Common myeloid progenitor, CD34-positive (primary cell): ENCODE measurements around the gene LRCH4.

Experiments
- CTCF ChIA-PET: fragments of 350-600 bp; sonication (Branson Sonifier 250); formaldehyde crosslinking; loops from one replicate; lab custom pipeline; 2021; ENCODE audit warnings: antibody characterized with exemption; lab: Charles Lee
- POLR2A ChIA-PET: fragments of 350-600 bp; sonication (Branson Sonifier 250); formaldehyde crosslinking; loops from one replicate; lab custom pipeline; 2021; ENCODE audit warnings: antibody characterized with exemption; lab: Charles Lee
- DNase-seq, 3 donors: peaks; one replicate each; pipeline versions ENCODE4 v3.0.0 to v3.0.0-alpha.2; 2013
- H3K27ac ChIP-seq, 2 experiments: 1 replicate in 1 of 2; 2 replicates in 1 of 2; pipeline ENCODE4 v1.7.0; 2013; ENCODE audit warnings: inconsistent platforms in 2 of 2, low read length in 2 of 2, mild to moderate bottlenecking in 2 of 2, low read depth in 1 of 2, moderate library complexity in 1 of 2; ENCODE audit not compliant: severe bottlenecking in 2 of 2, insufficient read depth in 1 of 2, poor library complexity in 1 of 2
- H3K27me3 ChIP-seq, 5 experiments: replicated peaks in 2 of 5; 1 replicate in 3 of 5; 2 replicates in 2 of 5; pipeline versions ENCODE4 v1.6.1 to v1.7.0; 2013; ENCODE audit warnings: low read length in 4 of 5, mild to moderate bottlenecking in 2 of 5, moderate library complexity in 2 of 5, inconsistent platforms in 1 of 5; ENCODE audit not compliant: insufficient read depth in 5 of 5, control insufficient read depth in 4 of 5
- H3K36me3 ChIP-seq, 4 experiments: 1 replicate in 2 of 4; 2 replicates in 2 of 4; pipeline versions ENCODE4 v1.6.1 to v1.7.0; 2013; ENCODE audit warnings: low read length in 3 of 4, control low read depth in 1 of 4, mild to moderate bottlenecking in 1 of 4; ENCODE audit not compliant: control insufficient read depth in 4 of 4, insufficient read depth in 4 of 4
- H3K4me1 ChIP-seq, 4 experiments: 1 replicate in 3 of 4; 2 replicates in 1 of 4; pipeline versions ENCODE4 v1.6.1 to v1.7.1; 2013; ENCODE audit warnings: low read length in 3 of 4, mild to moderate bottlenecking in 3 of 4, control low read depth in 1 of 4, inconsistent platforms in 1 of 4, moderate library complexity in 1 of 4; ENCODE audit not compliant: control insufficient read depth in 4 of 4, insufficient read depth in 4 of 4; ENCODE audit errors: control extremely low read depth in 1 of 4
- H3K4me3 ChIP-seq, 7 experiments: 1 replicate in 4 of 7; 2 replicates in 3 of 7; pipeline versions ENCODE4 v1.5.1 to v1.7.0; 2013; ENCODE audit warnings: mild to moderate bottlenecking in 7 of 7, low read length in 6 of 7, moderate library complexity in 6 of 7, inconsistent platforms in 2 of 7, low read depth in 2 of 7, control low read depth in 1 of 7; ENCODE audit not compliant: insufficient read depth in 4 of 7, control insufficient read depth in 1 of 7; ENCODE audit errors: extremely low read depth in 1 of 7
- H3K9me3 ChIP-seq, 5 experiments: 1 replicate in 4 of 5; 2 replicates in 1 of 5; pipeline versions ENCODE4 v1.6.1 to v1.7.1; 2013; ENCODE audit warnings: low read length in 4 of 5, mild to moderate bottlenecking in 2 of 5, inconsistent platforms in 1 of 5, low read depth in 1 of 5, moderate library complexity in 1 of 5; ENCODE audit not compliant: control insufficient read depth in 4 of 5, insufficient read depth in 2 of 5; ENCODE audit errors: control extremely low read depth in 1 of 5
- WGBS: methylation state at CpG from one replicate; pipeline ENCODE4 v1.1.5; 2013; ENCODE audit not compliant: insufficient coverage; 5-methylcytosine and 5-hydroxymethylcytosine counted together

The LRCH4 gene

DNA sequence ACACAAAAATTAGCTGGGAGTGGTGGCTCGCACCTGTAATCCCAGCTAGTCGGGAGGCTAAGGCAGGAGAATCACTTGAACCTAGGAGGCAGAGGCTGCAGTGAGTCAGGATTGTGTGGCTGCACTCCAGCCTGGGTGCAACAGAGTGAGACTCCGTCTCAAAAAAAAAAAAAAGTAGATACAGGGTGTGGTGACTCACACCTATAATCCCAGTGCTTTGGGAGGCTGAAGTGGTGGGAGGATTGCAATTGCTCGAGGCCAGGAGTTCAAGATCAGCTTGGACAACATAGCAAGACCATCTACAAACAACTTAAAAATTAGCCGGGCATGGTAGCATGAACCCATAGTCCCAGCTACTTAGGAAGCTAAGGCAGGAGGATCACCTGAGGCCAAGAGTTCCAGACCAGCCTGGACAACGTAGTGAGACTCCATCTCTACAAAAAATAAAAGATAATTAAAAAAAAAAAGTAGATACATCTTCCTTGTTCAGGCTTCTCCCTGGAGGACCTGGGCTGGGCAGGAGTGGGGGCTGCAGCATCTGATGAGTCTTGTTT lies 28.5 kb upstream of the LRCH4 start:
- peaks cover 0 to 2% (median 0%) of the 10 kb centered on the region in 4 experiments for H3K36me3 ChIP-seq
- H3K27me3 ChIP-seq: no peaks in the 10 kb centered on the region
- ChIA-PET POLR2A (interaction anchor here (0.6 kb wide), 1 partner anchor 29 kb away, joined by 5 read pairs; no protein-coding TSS in a partner anchor), CTCF (interaction anchor here (0.9 to 6.9 kb wide), 17 partner anchors 8 to 91 kb away, joined by 3 to 55 read pairs (median 5); partner anchors contain the start of gene POP7)
- 92% methylated on average over 2 of the region's 6 CpGs for WGBS
- no peak overlapping the region for H3K27ac ChIP-seq
- no peaks in the 10 kb centered on the region for H3K9me3 ChIP-seq
- no peak for DNase-seq
- peaks cover 4 to 24% (median 19%) of the 10 kb centered on the region in 4 experiments for H3K4me1 ChIP-seq
- H3K4me3 ChIP-seq: no peak overlapping the region

DNA sequence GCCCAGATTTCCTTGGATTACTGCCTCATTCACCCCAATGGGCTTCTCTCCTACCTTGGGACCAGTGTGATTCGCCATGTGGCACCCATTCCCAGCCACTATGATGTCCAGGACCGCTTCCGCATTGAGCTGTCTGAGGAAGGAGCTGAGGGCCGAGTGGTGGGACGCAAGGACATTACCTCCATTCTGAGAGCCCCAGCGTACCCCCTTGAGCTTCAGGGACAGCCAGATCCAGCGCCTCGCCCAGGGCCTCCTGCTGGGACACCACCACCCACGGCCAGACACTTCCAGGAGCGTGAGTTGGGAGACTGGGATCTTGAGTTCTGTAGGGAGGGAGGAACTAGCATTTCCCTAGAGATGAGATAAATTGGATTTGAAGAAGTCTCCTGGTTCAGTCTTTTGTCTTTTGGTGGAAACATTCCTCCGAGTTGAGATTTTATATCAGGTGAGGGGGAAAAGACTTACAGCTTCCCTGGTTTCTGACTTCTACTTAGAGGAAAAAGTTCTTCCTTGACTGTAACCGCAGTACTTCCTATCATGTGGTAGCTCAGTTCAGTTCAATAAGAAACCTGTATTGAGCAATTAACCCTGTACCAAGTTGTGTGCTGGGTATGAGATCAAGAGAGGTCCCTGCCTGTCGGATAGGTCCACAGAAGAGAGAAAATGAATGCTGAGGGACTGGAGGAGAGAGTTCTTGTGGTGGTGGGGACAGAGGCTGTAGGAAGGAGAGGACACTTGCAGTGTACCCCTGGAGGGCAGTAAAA lies 27.7 kb upstream of the LRCH4 start:
- Histone ChIP-seq H3K4me3 (peak overlapping the region in 4 of 7 experiments; percentile 75 to 84 (median 76)), H3K36me3 (peaks cover 0 to 2% (median 0%) of the 10 kb centered on the region in 4 experiments), H3K9me3 (no peaks in the 10 kb centered on the region), H3K27ac (no peak overlapping the region), H3K4me1 (peaks cover 4 to 24% (median 19%) of the 10 kb centered on the region in 4 experiments), H3K27me3 (no peaks in the 10 kb centered on the region)
- no peak for DNase-seq
- CTCF ChIA-PET: interaction anchor here (0.6 to 6.9 kb wide), 23 partner anchors 9 to 223 kb away, joined by 3 to 55 read pairs (median 4); partner anchors contain the start of gene POP7
- POLR2A ChIA-PET: interaction anchor here (0.6 kb wide), 1 partner anchor 21 kb away, joined by 3 read pairs; no protein-coding TSS in a partner anchor
- 94% methylated on average over 8 of the region's 13 CpGs for WGBS

DNA sequence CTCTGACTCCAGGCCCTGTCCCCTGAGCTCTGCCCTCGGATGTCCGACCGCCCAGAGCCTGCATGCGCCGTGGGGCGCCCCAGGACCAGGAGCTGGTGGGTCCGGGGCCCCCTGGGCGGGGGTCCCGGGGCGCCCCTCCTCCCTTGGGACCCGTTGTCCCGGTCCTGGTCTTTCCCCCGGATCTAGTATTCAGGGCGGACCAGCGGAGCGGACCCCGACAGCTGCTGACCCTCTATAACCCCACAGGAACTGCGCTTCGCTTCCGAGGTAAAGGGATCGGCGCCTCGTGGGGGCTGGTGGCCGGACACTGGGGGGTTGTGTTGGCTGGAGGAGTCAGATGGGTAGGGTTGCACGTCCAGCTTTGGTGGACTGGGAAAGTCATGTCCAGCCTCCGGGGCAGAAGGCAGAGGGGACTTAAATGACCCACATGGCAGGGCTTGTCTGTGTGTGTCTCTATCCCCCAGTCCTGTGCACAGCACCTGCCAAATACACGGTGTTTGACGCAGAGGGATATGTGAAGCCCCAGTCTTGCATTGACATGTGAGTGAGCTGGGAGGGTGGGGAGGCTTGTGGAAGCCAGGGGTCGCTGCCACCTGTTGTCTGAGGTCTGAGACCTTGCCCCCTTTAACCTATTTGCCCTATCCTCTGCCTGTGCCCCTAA lies 26.9 kb upstream of the LRCH4 start:
- WGBS: 7% methylated on average over 8 of the region's 29 CpGs
- DNase-seq: peak; percentile 52 to 75 (median 66)
- peak overlapping the region; percentile 75 to 91 (median 84) for H3K4me3 ChIP-seq

DNA sequence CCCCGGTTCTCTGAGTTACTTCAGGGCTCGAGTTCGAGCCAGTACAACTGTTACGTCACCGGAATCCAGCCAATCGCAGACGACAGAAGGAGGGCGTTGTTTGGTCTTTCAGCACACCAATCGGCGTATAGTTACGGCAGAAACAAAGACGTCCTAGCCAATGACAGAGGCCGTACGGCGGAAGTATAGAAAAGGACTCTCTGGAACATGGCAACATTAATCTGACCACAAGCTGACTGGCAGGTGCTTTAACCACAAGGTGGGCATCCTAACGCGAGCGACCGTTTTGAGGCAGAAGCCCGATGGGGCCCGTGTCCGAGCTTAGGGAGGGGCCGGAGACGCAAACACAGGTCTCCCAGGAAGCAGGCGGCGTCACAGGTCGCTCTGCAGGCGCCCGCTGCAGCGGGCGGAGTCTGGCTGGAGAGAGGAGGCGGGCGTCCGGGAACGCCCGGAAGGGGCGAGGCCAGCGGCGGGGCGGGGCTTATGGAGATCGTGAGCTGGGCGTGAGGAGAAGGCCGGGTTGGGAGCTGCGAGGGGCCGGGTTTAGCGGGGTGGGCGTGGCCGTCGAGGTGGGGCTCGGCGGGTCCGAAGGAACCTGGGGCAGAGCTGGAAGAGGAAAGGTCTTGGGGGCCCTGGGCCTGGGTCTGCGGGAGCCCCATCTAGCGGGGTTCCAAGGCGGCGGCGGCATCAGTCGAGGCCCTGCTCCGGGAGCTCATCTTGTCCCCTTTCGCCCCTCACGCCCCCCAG lies 26.2 kb upstream of the LRCH4 start, which contains the start of gene MOSPD3:
Gene MOSPD3, plus strand, starts transcription at position 558 of the 747 bp plus-strand sequence. CDS start 252 bp downstream, outside the sequence.
- peaks cover 0 to 2% (median 0%) of the 10 kb centered on the region in 4 experiments for H3K36me3 ChIP-seq
- H3K27me3 ChIP-seq: peaks cover 0 to 2% (median 0%) of the 10 kb centered on the region in 5 experiments
- H3K4me3 ChIP-seq: peak within 1 kb of the TSS; percentile 75 to 91 (median 84)
- ChIA-PET POLR2A (interaction anchor here (0.8 to 1.4 kb wide), 4 partner anchors 16 to 82 kb away, joined by 3 to 5 read pairs (median 4); partner anchors contain the start of genes FBXO24, GIGYF1 and LRCH4), CTCF (interaction anchor here (0.7 to 6.9 kb wide), 20 partner anchors 9 to 224 kb away, joined by 3 to 55 read pairs (median 4); no protein-coding TSS in a partner anchor)
- peak within 1 kb of the TSS; percentile 40 to 88 for H3K27ac ChIP-seq
- H3K9me3 ChIP-seq: no peaks in the 10 kb centered on the region
- DNase-seq: peak; percentile 99 to 100 (median 99)
- H3K4me1 ChIP-seq: peaks cover 4 to 24% (median 19%) of the 10 kb centered on the region in 4 experiments
- WGBS: 0% methylated on average over 61 of the region's 61 CpGs

More for the DNA sequence above, 26.9 kb upstream of the LRCH4 start:
- ChIA-PET POLR2A (interaction anchor here (1.3 to 1.4 kb wide), 2 partner anchors 63 to 81 kb away, joined by 4 to 5 read pairs; partner anchors contain the start of gene GIGYF1), CTCF (interaction anchor here (0.7 to 6.9 kb wide), 24 partner anchors 8 to 223 kb away, joined by 3 to 55 read pairs (median 4); no protein-coding TSS in a partner anchor)
- peak overlapping the region in 1 of 2 experiments; percentile 88 for H3K27ac ChIP-seq
- H3K36me3 ChIP-seq: peaks cover 0 to 2% (median 0%) of the 10 kb centered on the region in 4 experiments
- H3K27me3 ChIP-seq: no peaks in the 10 kb centered on the region
- no peaks in the 10 kb centered on the region for H3K9me3 ChIP-seq
- peaks cover 4 to 24% (median 19%) of the 10 kb centered on the region in 4 experiments for H3K4me1 ChIP-seq

DNA sequence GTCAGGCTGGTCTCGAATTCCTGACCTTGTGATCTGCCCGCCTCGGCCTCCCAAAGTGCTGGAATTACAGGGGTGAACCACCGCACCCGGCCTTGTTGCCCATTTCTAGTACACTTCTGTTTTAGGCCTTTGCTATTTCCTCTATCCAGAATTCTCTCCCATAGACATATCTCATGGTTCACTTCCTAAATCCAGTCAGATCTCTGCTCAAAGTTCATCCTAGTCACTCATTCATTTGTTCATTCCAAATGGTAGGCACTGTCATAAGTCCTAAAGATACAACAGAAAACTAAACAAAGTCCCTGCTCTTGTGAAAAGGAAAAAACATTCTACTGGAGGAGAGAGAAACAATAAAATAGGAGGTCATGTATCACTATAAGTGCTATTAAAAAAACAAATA lies 24.0 kb upstream of the LRCH4 start:
- Histone ChIP-seq H3K4me3 (no peak overlapping the region), H3K36me3 (no peaks in the 10 kb centered on the region), H3K27ac (no peak overlapping the region), H3K27me3 (peaks cover 0 to 15% (median 7%) of the 10 kb centered on the region in 5 experiments), H3K9me3 (no peaks in the 10 kb centered on the region), H3K4me1 (peaks cover 4 to 34% (median 31%) of the 10 kb centered on the region in 4 experiments)
- CTCF ChIA-PET: interaction anchor here (0.6 kb wide), 1 partner anchor 65 kb away, joined by 3 read pairs; no protein-coding TSS in a partner anchor
- POLR2A ChIA-PET: no interaction called here
- 98% methylated on average over 5 of the region's 5 CpGs for WGBS
- no peak for DNase-seq

DNA sequence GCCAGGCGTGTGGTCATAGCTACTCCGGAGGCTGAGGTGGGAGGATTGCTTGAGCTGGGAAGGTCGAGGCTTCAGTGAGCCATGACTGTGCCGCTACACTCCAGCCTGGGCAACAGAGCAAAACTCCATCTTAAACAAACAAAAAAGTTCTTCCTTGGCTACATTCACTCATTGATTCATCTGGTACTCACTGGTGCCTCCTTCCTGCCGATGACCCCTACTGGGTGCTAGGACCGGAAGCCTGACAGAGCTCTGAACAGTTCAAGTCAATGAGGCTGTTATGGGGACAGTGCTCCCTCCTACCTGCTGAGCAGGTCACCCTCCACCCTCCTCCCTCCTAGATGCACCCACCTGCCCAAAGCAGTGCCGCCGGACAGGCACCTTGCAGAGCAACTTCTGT lies 21.2 kb upstream of the LRCH4 start:
- POLR2A ChIA-PET: no interaction called here
- H3K27ac ChIP-seq: no peak overlapping the region

More for the DNA sequence above, 21.2 kb upstream of the LRCH4 start:
- H3K27me3 ChIP-seq: peaks cover 0 to 15% (median 7%) of the 10 kb centered on the region in 5 experiments
- DNase-seq: no peak
- H3K4me3 ChIP-seq: no peak overlapping the region
- H3K4me1 ChIP-seq: peaks cover 0 to 28% (median 25%) of the 10 kb centered on the region in 4 experiments
- H3K36me3 ChIP-seq: no peaks in the 10 kb centered on the region
- CTCF ChIA-PET: interaction anchor here (0.9 to 1.4 kb wide), 2 partner anchors 21 to 26 kb away, joined by 3 to 6 read pairs; no protein-coding TSS in a partner anchor
- no peaks in the 10 kb centered on the region for H3K9me3 ChIP-seq
- 100% methylated on average over 3 of the region's 8 CpGs for WGBS
